Fibroblast of peridontal ligament (primary cell): ENCODE results near the gene AGFG1.

Source experiments
- DNase-seq: peaks from one replicate; pipeline ENCODE4 v3.0.0-alpha.2; 2010; ENCODE audit errors: extremely low read depth

The AGFG1 gene

GRCh38 chr2:227461811-227462461 lies 10.0 kb upstream of the AGFG1 start:
- peak; percentile 41 for DNase-seq

- no peak for DNase-seq
These were observed 9.4 kb upstream of the AGFG1 start for GRCh38 chr2:227462462-227462951.

GRCh38 chr2:227462972-227463931 lies 8.7 kb upstream of the AGFG1 start:
- DNase-seq = no peak

GRCh38 chr2:227464361-227464760 lies 7.6 kb upstream of the AGFG1 start:
- DNase-seq = no peak

GRCh38 chr2:227464851-227465250 lies 7.1 kb upstream of the AGFG1 start:
- no peak for DNase-seq

- DNase-seq = no peak
These were observed 4.9 kb upstream of the AGFG1 start for GRCh38 chr2:227466887-227467600.

- no peak for DNase-seq
These were observed 544 bp upstream of the AGFG1 start for GRCh38 chr2:227471412-227471811.

- no peak for DNase-seq
These were observed 537 bp downstream of the AGFG1 start for GRCh38 chr2:227472265-227473121.

- DNase-seq = no peak
These were observed 1.1 kb downstream of the AGFG1 start for GRCh38 chr2:227473122-227473461.

- no peak for DNase-seq
These were observed 1.9 kb downstream of the AGFG1 start for GRCh38 chr2:227473806-227474205.

GRCh38 chr2:227474410-227474809 lies 2.5 kb downstream of the AGFG1 start:
- DNase-seq = no peak

- peak; percentile 38 for DNase-seq
These were observed 5.3 kb downstream of the AGFG1 start for GRCh38 chr2:227477291-227477690.

GRCh38 chr2:227479865-227480475 lies 8.0 kb downstream of the AGFG1 start:
- peak; percentile 78 for DNase-seq

GRCh38 chr2:227480528-227480927 lies 8.6 kb downstream of the AGFG1 start:
- DNase-seq = no peak

GRCh38 chr2:227482638-227483340 lies 10.8 kb downstream of the AGFG1 start:
- DNase-seq = peak; percentile 49

- DNase-seq = no peak
These were observed 13.5 kb downstream of the AGFG1 start for GRCh38 chr2:227485429-227485828.

GRCh38 chr2:227486688-227487087 lies 14.7 kb downstream of the AGFG1 start:
- no peak for DNase-seq

GRCh38 chr2:227488045-227488444 lies 16.1 kb downstream of the AGFG1 start:
- no peak for DNase-seq

- no peak for DNase-seq
These were observed 19.4 kb downstream of the AGFG1 start for GRCh38 chr2:227491386-227491785.

- DNase-seq = no peak
These were observed 21.6 kb downstream of the AGFG1 start for GRCh38 chr2:227493524-227493923.
